Thyroid gland (tissue), 4 donors: ENCODE results near the gene SLC25A41.

ENCODE experiments used
- POLR2A ChIP-seq, 2 donors: fragments of 450-650 bp; IDR thresholded peaks; one replicate each; pipeline ENCODE4 v1.6.1; 2017; ENCODE audit warnings: antibody characterized with exemption in 2 of 2, mild to moderate bottlenecking in 2 of 2, moderate library complexity in 1 of 2
- TF ChIP-seq, protein P1 (sequence below), 6 experiments: fragments of 200-600 bp in 3 of 6; fragments of 450-650 bp in 3 of 6; sonication (generic) in 3 of 6; IDR thresholded peaks; one replicate each; pipeline ENCODE4 v1.5.1; 2016 to 2019; ENCODE audit warnings: antibody characterized with exemption in 6 of 6, mild to moderate bottlenecking in 2 of 6, inconsistent platforms in 1 of 6, moderate library complexity in 1 of 6

DNA sequence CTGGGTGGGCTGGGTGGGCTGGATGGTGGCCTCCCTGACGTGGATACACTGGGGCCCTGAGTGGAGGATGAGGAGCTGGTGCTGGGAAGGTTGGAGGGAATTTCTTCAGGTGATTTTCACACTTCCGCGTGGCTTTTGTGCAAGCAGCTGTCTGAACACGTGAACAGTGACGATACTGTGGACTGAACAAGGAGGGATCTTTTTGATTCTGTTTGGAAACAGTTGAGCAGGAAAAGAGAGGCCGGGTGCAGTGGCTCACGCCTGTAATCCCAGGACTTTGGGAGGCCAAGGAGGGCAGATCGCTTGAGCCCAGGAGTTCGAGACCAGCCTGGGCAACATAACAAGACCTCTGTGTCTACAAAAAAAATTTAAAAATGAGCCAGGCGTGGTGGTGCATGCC, 31.5 kb downstream of the SLC25A41 start:
- TF ChIP-seq, protein P1, sequence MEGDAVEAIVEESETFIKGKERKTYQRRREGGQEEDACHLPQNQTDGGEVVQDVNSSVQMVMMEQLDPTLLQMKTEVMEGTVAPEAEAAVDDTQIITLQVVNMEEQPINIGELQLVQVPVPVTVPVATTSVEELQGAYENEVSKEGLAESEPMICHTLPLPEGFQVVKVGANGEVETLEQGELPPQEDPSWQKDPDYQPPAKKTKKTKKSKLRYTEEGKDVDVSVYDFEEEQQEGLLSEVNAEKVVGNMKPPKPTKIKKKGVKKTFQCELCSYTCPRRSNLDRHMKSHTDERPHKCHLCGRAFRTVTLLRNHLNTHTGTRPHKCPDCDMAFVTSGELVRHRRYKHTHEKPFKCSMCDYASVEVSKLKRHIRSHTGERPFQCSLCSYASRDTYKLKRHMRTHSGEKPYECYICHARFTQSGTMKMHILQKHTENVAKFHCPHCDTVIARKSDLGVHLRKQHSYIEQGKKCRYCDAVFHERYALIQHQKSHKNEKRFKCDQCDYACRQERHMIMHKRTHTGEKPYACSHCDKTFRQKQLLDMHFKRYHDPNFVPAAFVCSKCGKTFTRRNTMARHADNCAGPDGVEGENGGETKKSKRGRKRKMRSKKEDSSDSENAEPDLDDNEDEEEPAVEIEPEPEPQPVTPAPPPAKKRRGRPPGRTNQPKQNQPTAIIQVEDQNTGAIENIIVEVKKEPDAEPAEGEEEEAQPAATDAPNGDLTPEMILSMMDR (IDR thresholded peaks at IDR 0.05): no peak
- no peak for TF ChIP-seq POLR2A (IDR thresholded peaks at IDR 0.05)
